GM12801 (cell line): ENCODE measurements around the gene HRK.

Experiments used
- CTCF ChIP-seq: IDR thresholded peaks from one replicate; pipeline ENCODE4 v1.5.1; 2011; ENCODE audit warnings: control low read depth; ENCODE audit not compliant: insufficient read length; ENCODE audit errors: extremely low read depth

Gene HRK

GRCh38 chr12:116806845-116807440, 74.3 kb downstream of the HRK start:
- no peak for TF ChIP-seq CTCF
